Neuron (in vitro differentiated cells): ENCODE results near the gene RALGDS.

Source experiments
- H2AFZ ChIP-seq: one replicate; pipeline ENCODE4 v1.6.1; 2013; ENCODE audit warnings: low read depth, mild to moderate bottlenecking, inconsistent platforms, low read length, moderate library complexity
- H3K27me3 ChIP-seq: one replicate; pipeline ENCODE4 v1.6.1; 2013; ENCODE audit warnings: low read length; ENCODE audit not compliant: insufficient read depth
- H3K36me3 ChIP-seq: one replicate; pipeline ENCODE4 v1.6.1; 2013; ENCODE audit warnings: low read length; ENCODE audit not compliant: insufficient read depth
- H3K4me1 ChIP-seq: one replicate; pipeline ENCODE4 v1.6.1; 2013; ENCODE audit warnings: low read length; ENCODE audit not compliant: insufficient read depth
- H3K4me3 ChIP-seq: 2 replicates; pipeline ENCODE4 v1.5.1; 2013; ENCODE audit warnings: mild to moderate bottlenecking, low read length, moderate library complexity
- H3K9me3 ChIP-seq: one replicate; pipeline ENCODE4 v1.6.1; 2013; ENCODE audit warnings: low read length

RALGDS gene

DNA sequence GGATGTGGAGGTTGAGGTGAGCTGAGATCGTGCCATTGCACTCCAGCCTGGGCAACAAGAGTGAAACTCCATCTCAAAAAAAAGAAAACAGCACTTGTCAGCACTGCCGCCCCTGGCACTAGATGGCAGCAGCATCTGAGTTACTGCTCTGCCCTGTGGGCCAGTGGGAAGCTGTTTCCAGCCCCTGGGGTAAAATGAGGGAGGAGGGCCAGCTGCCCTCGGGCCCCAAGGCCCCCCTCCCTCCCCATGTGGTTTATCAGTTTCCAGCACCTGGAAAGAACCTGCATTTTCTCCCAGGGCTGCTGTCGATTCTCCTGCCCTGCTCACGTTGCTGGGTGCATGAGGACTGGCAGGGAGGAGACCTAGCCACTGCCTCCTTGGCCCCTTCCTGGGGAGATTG is 72.4 kb downstream of the RALGDS start:
- Histone ChIP-seq H3K9me3 (no peaks in the 10 kb centered on the region), H3K27me3 (no peaks in the 10 kb centered on the region), H3K4me3 (no peak overlapping the region), H3K4me1 (no peaks in the 10 kb centered on the region), H2AFZ (no peak overlapping the region), H3K36me3 (peaks cover 85% of the 10 kb centered on the region)
